ENCODE data around the gene LHFPL3.

The LHFPL3 gene

GRCh38 chr7:104686286-104686685, 357.9 kb downstream of the LHFPL3 start:
- H3K4me2 ChIP-seq (ENCODE audit: low read length): no peak overlapping the region
- no peaks in the 10 kb centered on the region for H3K9me2 ChIP-seq (ENCODE audit: low read depth, low read length)
- no peaks in the 10 kb centered on the region for H3K36me3 ChIP-seq (ENCODE audit: insufficient read depth, low read length)
- no peak overlapping the region for H3K9ac ChIP-seq (ENCODE audit: low read length)
- no peaks in the 10 kb centered on the region for H3K27me3 ChIP-seq (ENCODE audit: insufficient read depth, low read length)
- no peaks in the 10 kb centered on the region for H3K9me3 ChIP-seq (ENCODE audit: low read length)
- H3K4me3 ChIP-seq (ENCODE audit: low read depth, low read length, poor library complexity, severe bottlenecking): no peak overlapping the region
- H4K20me1 ChIP-seq (ENCODE audit: insufficient read depth, low read length): no peaks in the 10 kb centered on the region
- no peak overlapping the region for H2AFZ ChIP-seq (ENCODE audit: low read length)
- H3K79me2 ChIP-seq (ENCODE audit: insufficient read depth, low read length): no peaks in the 10 kb centered on the region
- no peak overlapping the region for H3K27ac ChIP-seq (ENCODE audit: low read depth, low read length, poor library complexity, severe bottlenecking)
- H3K4me1 ChIP-seq (ENCODE audit: insufficient read depth, low read length, severe bottlenecking): no peaks in the 10 kb centered on the region
- H3F3A ChIP-seq (ENCODE audit: insufficient read depth, low read length): no peaks in the 10 kb centered on the region
- TF ChIP-seq CTCF (IDR thresholded peaks at IDR 0.05; ENCODE audit: low read length) (no peak), EZH2 (IDR thresholded peaks at IDR 0.05; ENCODE audit: borderline replicate concordance, low read length) (no peak)

- no peaks in the 10 kb centered on the region for H3F3A ChIP-seq (ENCODE audit: insufficient read depth, low read length)
- H3K27me3 ChIP-seq (ENCODE audit: insufficient read depth, low read length): no peaks in the 10 kb centered on the region
- no peaks in the 10 kb centered on the region for H3K9me2 ChIP-seq (ENCODE audit: low read depth, low read length)
- H3K9me3 ChIP-seq (ENCODE audit: low read length): no peaks in the 10 kb centered on the region
- H3K36me3 ChIP-seq (ENCODE audit: insufficient read depth, low read length): no peaks in the 10 kb centered on the region
- TF ChIP-seq CTCF (IDR thresholded peaks at IDR 0.05; ENCODE audit: low read length) (no peak), EZH2 (IDR thresholded peaks at IDR 0.05; ENCODE audit: borderline replicate concordance, low read length) (no peak)
- no peak overlapping the region for H3K4me3 ChIP-seq (ENCODE audit: low read depth, low read length, poor library complexity, severe bottlenecking)
- H3K9ac ChIP-seq (ENCODE audit: low read length): no peak overlapping the region
- no peaks in the 10 kb centered on the region for H3K79me2 ChIP-seq (ENCODE audit: insufficient read depth, low read length)
- no peaks in the 10 kb centered on the region for H4K20me1 ChIP-seq (ENCODE audit: insufficient read depth, low read length)
- no peak overlapping the region for H3K27ac ChIP-seq (ENCODE audit: low read depth, low read length, poor library complexity, severe bottlenecking)
- no peak overlapping the region for H3K4me2 ChIP-seq (ENCODE audit: low read length)
- no peak overlapping the region for H2AFZ ChIP-seq (ENCODE audit: low read length)
- no peaks in the 10 kb centered on the region for H3K4me1 ChIP-seq (ENCODE audit: insufficient read depth, low read length, severe bottlenecking)
These were observed 366.3 kb downstream of the LHFPL3 start for GRCh38 chr7:104694710-104695109.

GRCh38 chr7:104695563-104695962, 367.2 kb downstream of the LHFPL3 start:
- TF ChIP-seq CTCF (IDR thresholded peaks at IDR 0.05; ENCODE audit: low read length) (no peak), EZH2 (IDR thresholded peaks at IDR 0.05; ENCODE audit: borderline replicate concordance, low read length) (no peak)
- Histone ChIP-seq H3K4me2 (ENCODE audit: low read length) (no peak overlapping the region), H3K9me3 (ENCODE audit: low read length) (no peaks in the 10 kb centered on the region), H3K4me3 (ENCODE audit: low read depth, low read length, poor library complexity, severe bottlenecking) (no peak overlapping the region), H3K9me2 (ENCODE audit: low read depth, low read length) (no peaks in the 10 kb centered on the region), H4K20me1 (ENCODE audit: insufficient read depth, low read length) (no peaks in the 10 kb centered on the region), H3K79me2 (ENCODE audit: insufficient read depth, low read length) (no peaks in the 10 kb centered on the region), H3K4me1 (ENCODE audit: insufficient read depth, low read length, severe bottlenecking) (no peaks in the 10 kb centered on the region), H3K27me3 (ENCODE audit: insufficient read depth, low read length) (no peaks in the 10 kb centered on the region), H3K27ac (ENCODE audit: low read depth, low read length, poor library complexity, severe bottlenecking) (no peak overlapping the region), H2AFZ (ENCODE audit: low read length) (no peak overlapping the region), H3F3A (ENCODE audit: insufficient read depth, low read length) (no peaks in the 10 kb centered on the region), H3K36me3 (ENCODE audit: insufficient read depth, low read length) (no peaks in the 10 kb centered on the region), H3K9ac (ENCODE audit: low read length) (no peak overlapping the region)

All from OCI-LY1 (cell line).